NCI-H526 treated with DMSO at 0.1 percent for 48 hours (cell line): ENCODE measurements around the gene ADAMTSL5.

Experiments used
- DNase-seq: peaks from one replicate; lab custom pipeline; 2025; lab: John Stamatoyannopoulos, UW

Gene ADAMTSL5

GRCh38 chr19:1495799-1496713 is 16.8 kb downstream of the ADAMTSL5 start:
- DNase-seq, result no peak

GRCh38 chr19:1495051-1495798 is 17.6 kb downstream of the ADAMTSL5 start:
- no peak for DNase-seq

- no peak for DNase-seq
Measured at GRCh38 chr19:1494115-1494815, 18.6 kb downstream of the ADAMTSL5 start.

- DNase-seq, result no peak
Measured at GRCh38 chr19:1492474-1493006, 20.3 kb downstream of the ADAMTSL5 start.

- no peak for DNase-seq
Measured at GRCh38 chr19:1491849-1492170, 21.0 kb downstream of the ADAMTSL5 start.

GRCh38 chr19:1491114-1491848 is 21.5 kb downstream of the ADAMTSL5 start, which contains the start of gene REEP6:
REEP6 (plus strand) TSS chr19:1491181; CDS start chr19:1491270, 89 bp downstream.
- DNase-seq, result no peak

- DNase-seq, result peak; percentile 92
Measured at GRCh38 chr19:1490311-1491113, 22.3 kb downstream of the ADAMTSL5 start, which contains the start of gene PCSK4. PCSK4 (minus strand) TSS chr19:1490350; CDS start chr19:1490346, 4 bp downstream.

GRCh38 chr19:1489463-1490310 is 23.1 kb downstream of the ADAMTSL5 start:
- DNase-seq, result no peak

- DNase-seq, result no peak
Measured at GRCh38 chr19:1488282-1488601, 24.6 kb downstream of the ADAMTSL5 start.

- no peak for DNase-seq
Measured at GRCh38 chr19:1487576-1488281, 25.1 kb downstream of the ADAMTSL5 start.

GRCh38 chr19:1486720-1487575 is 25.9 kb downstream of the ADAMTSL5 start:
- no peak for DNase-seq

- DNase-seq, result no peak
Measured at GRCh38 chr19:1483979-1484428, 28.8 kb downstream of the ADAMTSL5 start.

GRCh38 chr19:1483131-1483978 is 29.5 kb downstream of the ADAMTSL5 start:
- no peak for DNase-seq

- no peak for DNase-seq
Measured at GRCh38 chr19:1482361-1483130, 30.3 kb downstream of the ADAMTSL5 start.

- DNase-seq, result no peak
Measured at GRCh38 chr19:1481893-1482360, 30.9 kb downstream of the ADAMTSL5 start.

- DNase-seq, result no peak
Measured at GRCh38 chr19:1481224-1481892, 31.5 kb downstream of the ADAMTSL5 start.
